Gastroesophageal sphincter (tissue), 3 donors: ENCODE data around the gene RIOK3.

Source experiments
- CTCF ChIP-seq, 4 experiments: fragments of 200-600 bp in 2 of 4; fragments of 450-650 bp in 2 of 4; sonication (generic) in 1 of 4; IDR thresholded peaks; one replicate each; pipeline ENCODE4 v1.5.1; 2017 to 2019; ENCODE audit warnings: antibody characterized with exemption in 4 of 4, mild to moderate bottlenecking in 2 of 4, moderate library complexity in 2 of 4
- EP300 ChIP-seq: sonication (generic); formaldehyde crosslinking; IDR thresholded peaks from one replicate; pipeline ENCODE4 v1.6.1; 2017; ENCODE audit warnings: antibody characterized with exemption, mild to moderate bottlenecking
- POLR2AphosphoS5 ChIP-seq: sonication (generic); formaldehyde crosslinking; IDR thresholded peaks from one replicate; pipeline ENCODE4 v1.6.1; 2017; ENCODE audit warnings: antibody characterized with exemption

- TF ChIP-seq POLR2AphosphoS5: no peak
- TF ChIP-seq EP300: no peak
- no peak for TF ChIP-seq CTCF (IDR thresholded peaks at IDR 0.05)
Measured at GRCh38 chr18:23440131-23440530, 13.0 kb upstream of the RIOK3 start.
